K562 (cell line): ENCODE data around the gene CTSZ. TPM values are rescaled to one million over a fixed set of nuclear protein-coding genes. Genes with fewer than 3 reads are reported as not detected.

Source experiments
- ARID1B ChIP-seq: fragments of 450-650 bp; IDR thresholded peaks from 2 replicates; pipeline ENCODE4 v1.6.1; 2016; ENCODE audit warnings: antibody characterized with exemption, mild to moderate bottlenecking, inconsistent platforms
- CBX3 ChIP-seq, 2 experiments: IDR thresholded peaks; 1 replicate in 1 of 2; 2 replicates in 1 of 2; pipeline ENCODE4 v1.6.1; 2012; ENCODE audit warnings: inconsistent platforms in 2 of 2, low read length in 2 of 2, borderline replicate concordance in 1 of 2, control low read depth in 1 of 2
- CC2D1A ChIP-seq: fragments of 450-650 bp; IDR thresholded peaks from 2 replicates; pipeline ENCODE4 v1.6.1; 2017; ENCODE audit warnings: mild to moderate bottlenecking
- EHMT2 ChIP-seq: fragments of 450-650 bp; IDR thresholded peaks from 2 replicates; pipeline ENCODE4 v1.6.1; 2018; ENCODE audit warnings: antibody characterized with exemption
- EWSR1 ChIP-seq: fragments of 450-650 bp; IDR thresholded peaks from 2 replicates; pipeline ENCODE4 v1.6.1; 2018; ENCODE audit warnings: borderline replicate concordance, mild to moderate bottlenecking, low read depth, moderate library complexity; ENCODE audit not compliant: partially characterized antibody
- FOSL1 ChIP-seq: fragments of 200-800 bp; sonication (Bioruptor generic); conservative IDR thresholded peaks from 2 replicates; pipeline ENCODE4 v1.6.1; 2016; ENCODE audit warnings: missing genetic modification characterization, missing compliant biosample characterization
- PTRF ChIP-seq: fragments of 450-650 bp; IDR thresholded peaks from 2 replicates; pipeline ENCODE4 v1.6.1; 2016; ENCODE audit warnings: mild to moderate bottlenecking, missing genetic modification characterization, missing compliant biosample characterization
- RBM22 ChIP-seq: fragments of 200-400 bp; formaldehyde crosslinking; IDR thresholded peaks from 2 replicates; pipeline ENCODE4 v1.6.1; 2018; ENCODE audit warnings: low read length, low read depth; ENCODE audit not compliant: poor library complexity, severe bottlenecking
- SMAD1 ChIP-seq: fragments of 150-350 bp; IDR thresholded peaks from 2 replicates; pipeline ENCODE4 v1.6.1; 2014; ENCODE audit warnings: low read length, low read depth; ENCODE audit not compliant: partially characterized antibody
- ZBTB7A ChIP-seq: IDR thresholded peaks from 2 replicates; pipeline ENCODE4 v1.6.1; 2011; ENCODE audit warnings: low read depth, mild to moderate bottlenecking, low read length, moderate library complexity, borderline replicate concordance; ENCODE audit not compliant: control insufficient read depth
- polyA plus RNA-seq, 8 experiments: library from polyadenylated mRNA; depleted of rRNA in 4 of 8; stranded (reverse) in 5 of 8; unstranded in 3 of 8; fragments of >200 nt; fragmentation: Nextera tagmentation in 2 of 8; fragmentation: Illumina TruSeq in 1 of 8; extraction: Ambion mirVana in 2 of 8; extraction: Trizol in 1 of 8; gene quantifications; 2 replicates each; pipeline versions ENCODE4 v1.2.1 to v1.2.3, GENCODE V29; 2011 to 2014; ENCODE audit warnings: inconsistent platforms in 1 of 8, missing spikeins in 1 of 8
- total RNA-seq, 7 experiments: library from RNA; depleted of rRNA in 6 of 7; stranded (reverse); fragments of >200 nt in 6 of 7; fragmentation: Illumina TruSeq in 2 of 7; extraction: Trizol in 2 of 7; gene quantifications; 2 replicates each; pipeline versions ENCODE4 v1.2.1 to v1.2.3, GENCODE V29; 2011 to 2021; ENCODE audit warnings: low replicate concordance in 1 of 7
- TF ChIP-seq, protein P1 (sequence below), 2 experiments: IDR thresholded peaks in 1 of 2; conservative IDR thresholded peaks in 1 of 2; 2 replicates each; pipeline ENCODE4 v1.6.1; 2016; ENCODE audit warnings: low read depth in 2 of 2, mild to moderate bottlenecking in 1 of 2, missing compliant biosample characterization in 1 of 2, missing genetic modification characterization in 1 of 2, moderate library complexity in 1 of 2
- TF ChIP-seq, protein P2 (sequence below): sonication (generic); formaldehyde crosslinking; IDR thresholded peaks from 2 replicates; pipeline ENCODE4 v1.4.0; 2020; ENCODE audit warnings: mild to moderate bottlenecking, missing genetic modification reagents
- TF ChIP-seq, protein P3 (sequence below): sonication (generic); formaldehyde crosslinking; IDR thresholded peaks from 2 replicates; pipeline ENCODE4 v1.9.0; 2022; ENCODE audit warnings: mild to moderate bottlenecking, missing genetic modification reagents
- TF ChIP-seq, protein P4 (sequence below): sonication (generic); IDR thresholded peaks from 2 replicates; pipeline ENCODE4 v1.6.1; 2016
- TF ChIP-seq, protein P5 (sequence below): fragments of 250-450 bp; sonication (Bioruptor Pico); IDR thresholded peaks from 2 replicates; pipeline ENCODE4 v1.5.0; 2021
- TF ChIP-seq, protein P6 (sequence below): fragments of 450-650 bp; formaldehyde crosslinking; IDR thresholded peaks from 2 replicates; pipeline ENCODE4 v1.4.0; 2020; ENCODE audit warnings: mild to moderate bottlenecking, moderate library complexity

CTSZ gene
- total and polyA plus RNA-seq, 9 of the 15 experiments (the other 6 are each of a cell fraction or from before 2014, with no cell fraction given) = 1.6 to 143 (median 82.8) TPM

DNA sequence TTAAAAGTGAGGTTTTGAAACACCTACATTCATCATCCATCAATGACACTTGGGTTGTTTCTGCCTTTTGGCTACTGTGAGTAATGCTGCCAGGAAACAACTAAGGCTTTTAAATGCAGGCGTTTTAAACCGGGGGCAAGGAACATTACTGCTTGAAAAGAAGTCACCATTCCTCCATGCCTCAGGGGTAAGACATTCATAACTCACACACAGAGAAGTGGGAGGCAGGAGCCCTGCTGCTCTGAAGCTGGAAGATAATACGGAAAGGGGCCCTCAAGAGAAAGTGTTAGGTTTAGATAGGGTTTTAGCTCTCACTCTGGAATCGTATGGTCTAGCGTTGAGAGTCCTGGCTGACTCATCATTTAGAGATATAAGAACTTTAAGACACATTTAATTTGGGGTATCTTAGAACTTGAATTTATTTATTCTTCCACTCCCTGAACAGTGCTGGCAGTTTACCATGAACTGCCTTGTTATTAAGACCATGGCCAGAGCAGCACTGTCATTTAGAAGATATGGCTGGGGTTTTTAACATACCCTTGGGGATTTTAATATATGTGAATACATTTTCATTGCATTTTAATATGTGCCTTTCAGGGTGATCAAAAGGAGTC, 14.0 kb upstream of the CTSZ start (continued):
- TF ChIP-seq PTRF = no peak
- TF ChIP-seq, protein P1, sequence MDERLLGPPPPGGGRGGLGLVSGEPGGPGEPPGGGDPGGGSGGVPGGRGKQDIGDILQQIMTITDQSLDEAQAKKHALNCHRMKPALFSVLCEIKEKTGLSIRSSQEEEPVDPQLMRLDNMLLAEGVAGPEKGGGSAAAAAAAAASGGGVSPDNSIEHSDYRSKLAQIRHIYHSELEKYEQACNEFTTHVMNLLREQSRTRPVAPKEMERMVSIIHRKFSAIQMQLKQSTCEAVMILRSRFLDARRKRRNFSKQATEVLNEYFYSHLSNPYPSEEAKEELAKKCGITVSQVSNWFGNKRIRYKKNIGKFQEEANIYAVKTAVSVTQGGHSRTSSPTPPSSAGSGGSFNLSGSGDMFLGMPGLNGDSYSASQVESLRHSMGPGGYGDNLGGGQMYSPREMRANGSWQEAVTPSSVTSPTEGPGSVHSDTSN (CRISPR knock-in tag; IDR thresholded peaks at IDR 0.05; ENCODE audit: low read depth) = no peak
- TF ChIP-seq, protein P1 (tag; conservative IDR thresholded peaks at IDR 0.05; ENCODE audit: low read depth) = peak; percentile 89
- peak; percentile 99 for TF ChIP-seq ARID1B
- TF ChIP-seq, protein P2, sequence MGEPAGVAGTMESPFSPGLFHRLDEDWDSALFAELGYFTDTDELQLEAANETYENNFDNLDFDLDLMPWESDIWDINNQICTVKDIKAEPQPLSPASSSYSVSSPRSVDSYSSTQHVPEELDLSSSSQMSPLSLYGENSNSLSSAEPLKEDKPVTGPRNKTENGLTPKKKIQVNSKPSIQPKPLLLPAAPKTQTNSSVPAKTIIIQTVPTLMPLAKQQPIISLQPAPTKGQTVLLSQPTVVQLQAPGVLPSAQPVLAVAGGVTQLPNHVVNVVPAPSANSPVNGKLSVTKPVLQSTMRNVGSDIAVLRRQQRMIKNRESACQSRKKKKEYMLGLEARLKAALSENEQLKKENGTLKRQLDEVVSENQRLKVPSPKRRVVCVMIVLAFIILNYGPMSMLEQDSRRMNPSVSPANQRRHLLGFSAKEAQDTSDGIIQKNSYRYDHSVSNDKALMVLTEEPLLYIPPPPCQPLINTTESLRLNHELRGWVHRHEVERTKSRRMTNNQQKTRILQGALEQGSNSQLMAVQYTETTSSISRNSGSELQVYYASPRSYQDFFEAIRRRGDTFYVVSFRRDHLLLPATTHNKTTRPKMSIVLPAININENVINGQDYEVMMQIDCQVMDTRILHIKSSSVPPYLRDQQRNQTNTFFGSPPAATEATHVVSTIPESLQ (CRISPR knock-in tag) = no peak
- TF ChIP-seq, protein P3, sequence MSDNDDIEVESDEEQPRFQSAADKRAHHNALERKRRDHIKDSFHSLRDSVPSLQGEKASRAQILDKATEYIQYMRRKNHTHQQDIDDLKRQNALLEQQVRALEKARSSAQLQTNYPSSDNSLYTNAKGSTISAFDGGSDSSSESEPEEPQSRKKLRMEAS = no peak
- TF ChIP-seq RBM22 = no peak
- peak; percentile 89 for TF ChIP-seq FOSL1 (tag)
- no peak for TF ChIP-seq EWSR1
- peak; percentile 57; the same call in 1 of the 2 replicates for TF ChIP-seq ZBTB7A
- no peak for TF ChIP-seq EHMT2
- TF ChIP-seq, protein P4, sequence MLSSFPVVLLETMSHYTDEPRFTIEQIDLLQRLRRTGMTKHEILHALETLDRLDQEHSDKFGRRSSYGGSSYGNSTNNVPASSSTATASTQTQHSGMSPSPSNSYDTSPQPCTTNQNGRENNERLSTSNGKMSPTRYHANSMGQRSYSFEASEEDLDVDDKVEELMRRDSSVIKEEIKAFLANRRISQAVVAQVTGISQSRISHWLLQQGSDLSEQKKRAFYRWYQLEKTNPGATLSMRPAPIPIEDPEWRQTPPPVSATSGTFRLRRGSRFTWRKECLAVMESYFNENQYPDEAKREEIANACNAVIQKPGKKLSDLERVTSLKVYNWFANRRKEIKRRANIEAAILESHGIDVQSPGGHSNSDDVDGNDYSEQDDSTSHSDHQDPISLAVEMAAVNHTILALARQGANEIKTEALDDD = peak; percentile 81; the same call in 1 of the 2 replicates
- TF ChIP-seq CC2D1A = peak; percentile 96; the same call in 1 of the 2 replicates
- peak in 1 of 2 experiments; percentile 81; a peak in 1 of 3 replicates for TF ChIP-seq CBX3 (IDR thresholded peaks at IDR 0.05; ENCODE audit: borderline replicate concordance in 1 of 2, low read length in 2 of 2)
- TF ChIP-seq, protein P5, sequence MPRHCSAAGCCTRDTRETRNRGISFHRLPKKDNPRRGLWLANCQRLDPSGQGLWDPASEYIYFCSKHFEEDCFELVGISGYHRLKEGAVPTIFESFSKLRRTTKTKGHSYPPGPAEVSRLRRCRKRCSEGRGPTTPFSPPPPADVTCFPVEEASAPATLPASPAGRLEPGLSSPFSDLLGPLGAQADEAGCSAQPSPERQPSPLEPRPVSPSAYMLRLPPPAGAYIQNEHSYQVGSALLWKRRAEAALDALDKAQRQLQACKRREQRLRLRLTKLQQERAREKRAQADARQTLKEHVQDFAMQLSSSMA (CRISPR knock-in tag) = no peak
- TF ChIP-seq, protein P6, sequence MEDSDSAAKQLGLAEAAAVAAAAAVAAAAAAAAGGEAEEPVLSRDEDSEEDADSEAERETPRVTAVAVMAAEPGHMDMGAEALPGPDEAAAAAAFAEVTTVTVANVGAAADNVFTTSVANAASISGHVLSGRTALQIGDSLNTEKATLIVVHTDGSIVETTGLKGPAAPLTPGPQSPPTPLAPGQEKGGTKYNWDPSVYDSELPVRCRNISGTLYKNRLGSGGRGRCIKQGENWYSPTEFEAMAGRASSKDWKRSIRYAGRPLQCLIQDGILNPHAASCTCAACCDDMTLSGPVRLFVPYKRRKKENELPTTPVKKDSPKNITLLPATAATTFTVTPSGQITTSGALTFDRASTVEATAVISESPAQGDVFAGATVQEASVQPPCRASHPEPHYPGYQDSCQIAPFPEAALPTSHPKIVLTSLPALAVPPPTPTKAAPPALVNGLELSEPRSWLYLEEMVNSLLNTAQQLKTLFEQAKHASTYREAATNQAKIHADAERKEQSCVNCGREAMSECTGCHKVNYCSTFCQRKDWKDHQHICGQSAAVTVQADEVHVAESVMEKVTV (CRISPR knock-in tag) = 0 out of 2 replicates have a peak, but pooled peaks have one; percentile 12
- peak; percentile 74 for TF ChIP-seq SMAD1
